ENCODE results near the gene BORCS8. TPM values are rescaled to one million over a fixed set of nuclear protein-coding genes. Genes with fewer than 3 reads are reported as not detected.

Gene BORCS8
- total RNA-seq, 1 donor from 2014 or later = 26.7 TPM

DNA sequence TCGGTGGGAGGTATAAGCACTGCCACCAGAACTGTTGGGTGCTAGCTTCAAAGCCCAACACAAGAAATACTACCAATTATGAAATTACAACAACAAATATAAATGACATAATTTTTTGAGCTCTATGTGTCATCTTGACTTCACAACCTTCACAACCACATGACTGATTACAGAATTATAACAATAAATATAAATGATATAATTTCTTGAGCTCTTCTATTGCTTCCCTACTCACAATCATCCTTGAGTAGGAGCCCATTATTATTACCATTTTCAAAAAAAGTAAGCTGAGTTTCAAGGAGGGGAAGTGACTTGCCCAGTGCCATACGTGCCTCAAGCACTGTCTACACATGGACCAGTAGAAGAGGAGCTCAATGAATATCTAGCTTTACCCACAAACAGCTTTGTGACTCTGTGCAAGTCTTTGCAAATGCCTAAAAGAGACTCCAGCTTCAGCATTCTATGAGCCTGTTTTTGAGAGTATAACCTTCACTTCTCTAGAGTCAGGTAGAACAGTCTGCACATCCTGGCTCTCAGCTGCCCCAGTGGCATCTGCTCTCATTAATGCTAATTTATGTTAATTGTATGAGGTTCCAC, 42.4 kb upstream of the BORCS8 start:
- peaks cover 13% of the 10 kb centered on the region for H3K9me3 Mint-ChIP-seq
- H3K27ac Mint-ChIP-seq = no peak overlapping the region

GRCh38 chr19:19232261-19232721, 40.3 kb upstream of the BORCS8 start:
- no peak for TF ChIP-seq CTCF (IDR thresholded peaks at IDR 0.05; ENCODE audit: unreplicated experiment)
- Mint-ChIP-seq H3K27ac (no peak overlapping the region), H3K27me3 (ENCODE audit: low read depth) (peaks cover 31% of the 10 kb centered on the region), H3K4me3 (no peak overlapping the region), H3K9me3 (peaks cover 13% of the 10 kb centered on the region), H3K4me1 (no peaks in the 10 kb centered on the region), H3K36me3 (no peaks in the 10 kb centered on the region)
- no peak for DNase-seq (ENCODE audit: low spot score in 2 of 2, unreplicated experiment in 2 of 2)

More for the DNA sequence above, 42.4 kb upstream of the BORCS8 start:
- TF ChIP-seq CTCF (IDR thresholded peaks at IDR 0.05; ENCODE audit: unreplicated experiment) = no peak
- H3K4me3 Mint-ChIP-seq = no peak overlapping the region
- no peaks in the 10 kb centered on the region for H3K4me1 Mint-ChIP-seq
- DNase-seq (ENCODE audit: low spot score in 2 of 2, unreplicated experiment in 2 of 2) = no peak
- peaks cover 20% of the 10 kb centered on the region for H3K27me3 Mint-ChIP-seq (ENCODE audit: low read depth)
- H3K36me3 Mint-ChIP-seq = no peaks in the 10 kb centered on the region

- no peak for DNase-seq (ENCODE audit: low spot score in 2 of 2, unreplicated experiment in 2 of 2)
- Mint-ChIP-seq H3K27me3 (ENCODE audit: low read depth) (peaks cover 43% of the 10 kb centered on the region), H3K4me3 (no peak overlapping the region), H3K27ac (no peak overlapping the region), H3K4me1 (no peaks in the 10 kb centered on the region), H3K9me3 (peaks cover 9% of the 10 kb centered on the region), H3K36me3 (no peaks in the 10 kb centered on the region)
- TF ChIP-seq CTCF (IDR thresholded peaks at IDR 0.05; ENCODE audit: unreplicated experiment) = no peak
Observed at GRCh38 chr19:19230999-19231398, 39.0 kb upstream of the BORCS8 start.

DNA sequence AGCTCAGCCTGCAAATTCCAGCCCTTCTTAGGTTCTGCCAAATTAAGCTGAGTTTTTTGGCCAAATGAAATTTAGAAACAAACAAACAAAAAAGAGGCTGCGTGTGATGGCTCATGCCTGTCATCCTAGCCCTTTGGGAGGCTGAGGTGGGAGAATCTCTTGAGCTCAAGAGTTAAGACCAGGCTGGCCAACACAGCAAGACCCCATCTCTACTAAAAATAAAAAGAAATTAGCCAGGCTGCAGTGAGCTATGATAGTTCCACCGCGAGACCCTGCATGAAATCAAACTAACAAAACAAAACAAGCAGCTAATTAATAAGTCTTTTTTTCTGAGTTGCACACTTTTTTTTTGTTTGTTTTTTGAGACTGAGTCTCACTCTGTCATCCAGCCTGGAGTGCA, 37.7 kb upstream of the BORCS8 start:
- Mint-ChIP-seq H3K36me3 (no peaks in the 10 kb centered on the region), H3K27ac (no peak overlapping the region), H3K4me3 (no peak overlapping the region), H3K27me3 (ENCODE audit: low read depth) (peaks cover 54% of the 10 kb centered on the region), H3K4me1 (no peaks in the 10 kb centered on the region), H3K9me3 (peaks cover 6% of the 10 kb centered on the region)
- TF ChIP-seq CTCF (IDR thresholded peaks at IDR 0.05; ENCODE audit: unreplicated experiment) = no peak
- DNase-seq (ENCODE audit: low spot score in 2 of 2, unreplicated experiment in 2 of 2) = no peak

GRCh38 chr19:19227217-19227616, 35.3 kb upstream of the BORCS8 start:
- no peak overlapping the region for H3K4me3 Mint-ChIP-seq
- H3K27ac Mint-ChIP-seq = no peak overlapping the region
- TF ChIP-seq CTCF (IDR thresholded peaks at IDR 0.05; ENCODE audit: unreplicated experiment) = no peak
- H3K27me3 Mint-ChIP-seq (ENCODE audit: low read depth) = peaks cover 70% of the 10 kb centered on the region
- DNase-seq (ENCODE audit: low spot score in 2 of 2, unreplicated experiment in 2 of 2) = no peak
- H3K9me3 Mint-ChIP-seq = no peaks in the 10 kb centered on the region
- no peaks in the 10 kb centered on the region for H3K4me1 Mint-ChIP-seq
- no peaks in the 10 kb centered on the region for H3K36me3 Mint-ChIP-seq

Data from mesothelial cell of epicardium (in vitro differentiated cells).